GM19035 (cell line): ENCODE data around the gene CASK.

Experiments used
- ATAC-seq: cut with Tn5 transposase; IDR thresholded peaks from one replicate; pipeline ENCODE4 v1.9.1; 2021; ENCODE audit not compliant: unreplicated experiment

CASK gene

DNA sequence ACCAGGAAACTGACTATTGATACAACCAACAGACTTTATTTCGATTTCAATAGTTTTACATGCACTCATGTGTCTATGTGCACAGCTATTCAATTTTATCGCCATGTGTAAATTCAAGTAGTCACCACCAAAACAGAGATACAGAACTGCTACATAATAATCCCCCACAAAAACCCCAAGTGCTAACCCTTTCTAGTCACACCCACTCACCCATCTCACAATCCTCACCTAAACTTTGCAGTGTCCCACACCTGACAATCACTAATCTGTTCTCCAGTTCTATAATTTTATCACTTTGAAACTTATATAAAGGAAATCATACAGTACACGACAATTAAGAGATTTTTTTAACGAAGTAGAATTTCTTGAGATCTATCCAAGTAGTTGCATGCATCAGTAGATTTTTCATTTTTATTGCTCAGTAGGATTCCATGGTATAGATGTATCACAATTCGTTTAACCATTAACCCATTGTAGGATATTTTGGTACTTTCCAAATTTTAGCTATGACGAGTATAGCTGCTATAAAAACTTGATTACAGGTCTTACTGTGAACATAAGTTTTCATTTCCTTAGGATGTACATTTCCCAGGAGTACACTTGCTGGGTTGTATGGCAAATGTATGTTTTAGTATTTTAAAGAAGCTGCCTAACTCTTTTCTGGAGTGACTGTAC is 85.9 kb downstream of the CASK start:
- ATAC-seq: no peak

DNA sequence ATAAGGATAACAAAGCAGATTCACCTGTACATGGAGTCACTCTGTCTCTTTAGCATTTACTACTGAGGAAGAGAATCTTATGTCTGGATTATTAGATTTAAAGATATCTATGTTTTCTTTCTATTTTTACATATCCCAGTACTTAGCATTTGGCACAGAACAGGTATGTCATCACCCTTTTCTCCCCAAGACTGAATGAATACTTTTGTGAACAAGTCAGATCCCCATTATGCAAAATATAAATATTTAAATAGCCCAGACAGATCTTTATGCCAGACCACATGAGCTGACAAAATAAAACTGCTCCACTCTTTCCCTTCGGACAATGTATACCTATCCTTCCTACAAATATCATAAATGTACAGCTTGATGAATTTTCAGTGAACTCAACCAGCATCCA is 94.5 kb downstream of the CASK start:
- ATAC-seq: no peak

GRCh38 chrX:41827886-41828285 is 95.5 kb downstream of the CASK start:
- no peak for ATAC-seq

DNA sequence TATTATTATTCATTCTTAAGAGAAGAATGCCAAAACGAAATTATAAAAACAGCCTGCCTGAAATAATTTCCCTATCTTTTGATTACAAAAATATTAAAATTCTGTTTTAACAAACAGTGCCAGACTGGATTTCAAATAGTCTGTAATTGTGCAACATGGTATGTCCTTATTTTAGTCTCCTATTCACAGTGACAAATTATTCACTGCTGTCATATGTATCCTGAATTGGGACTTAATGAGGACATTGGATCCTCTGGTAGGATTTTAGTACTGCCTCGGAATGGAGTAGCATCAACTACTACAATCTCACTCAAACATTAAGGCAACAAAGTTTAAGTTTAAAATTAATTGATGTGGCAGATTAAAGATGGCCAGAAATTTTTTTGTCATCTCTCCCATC is 97.6 kb downstream of the CASK start:
- no peak for ATAC-seq

- ATAC-seq: no peak
Observed at GRCh38 chrX:41824551-41824950, 98.8 kb downstream of the CASK start.

GRCh38 chrX:41823402-41823801 is 100.0 kb downstream of the CASK start:
- no peak for ATAC-seq

- ATAC-seq: no peak
Observed at GRCh38 chrX:41822892-41823291, 100.5 kb downstream of the CASK start.

DNA sequence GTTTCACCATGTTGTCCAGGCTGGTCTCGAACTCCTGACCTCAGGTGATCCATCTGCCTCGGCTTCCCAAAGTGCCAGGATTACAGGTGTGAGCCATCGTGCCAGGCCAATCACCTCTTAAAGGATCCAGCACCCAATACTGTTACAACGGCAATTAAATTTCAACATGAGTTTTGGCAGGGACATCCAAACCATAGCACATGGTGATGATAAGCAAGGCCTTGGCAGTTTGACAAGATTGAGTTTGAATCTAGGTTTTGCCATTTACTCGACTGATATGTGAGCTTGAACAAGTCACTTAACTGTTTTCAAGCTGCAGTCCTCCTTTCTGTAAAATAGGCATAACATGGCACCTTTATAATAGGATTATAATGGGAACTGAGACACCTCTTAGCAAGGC is 115.3 kb downstream of the CASK start:
- ATAC-seq: no peak

DNA sequence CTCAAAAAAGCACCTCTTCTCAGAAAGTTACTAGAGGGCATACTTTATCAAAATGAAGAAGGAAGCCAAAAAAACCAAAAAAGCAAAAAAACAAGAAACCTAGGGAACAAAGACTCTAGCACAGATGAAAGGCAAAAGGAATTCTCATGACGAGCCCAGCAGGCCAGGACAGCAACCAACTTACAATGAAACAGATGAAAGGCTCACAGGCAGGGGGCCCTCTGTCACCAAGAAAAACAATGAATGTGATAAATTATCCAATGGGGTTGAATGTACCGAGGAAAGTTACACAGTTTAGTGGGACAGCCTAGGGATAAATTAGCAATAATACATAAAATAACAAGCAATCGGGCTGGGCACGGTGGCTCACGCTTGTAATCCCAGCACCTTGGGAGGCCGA is 120.4 kb downstream of the CASK start:
- no peak for ATAC-seq

DNA sequence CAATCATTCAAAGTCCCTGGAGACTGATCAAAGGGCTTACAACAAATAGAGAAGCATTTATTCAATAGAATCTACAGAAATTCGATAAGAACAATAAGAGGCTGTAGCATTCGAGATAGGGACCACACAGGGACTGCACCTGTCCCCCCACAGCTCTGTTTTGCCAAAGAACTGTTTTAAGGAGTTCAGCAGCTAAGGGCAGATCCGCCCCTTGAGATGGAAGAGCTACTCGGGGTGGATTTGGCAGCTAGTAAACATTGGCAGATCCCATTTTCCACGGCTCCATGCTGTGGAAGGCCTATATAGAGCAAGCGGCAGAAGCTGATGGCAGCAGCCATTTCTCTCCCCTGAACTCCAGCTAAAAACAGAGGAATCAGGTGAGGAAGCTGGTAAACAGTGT is 123.7 kb downstream of the CASK start:
- no peak for ATAC-seq

GRCh38 chrX:41796577-41796976 is 126.8 kb downstream of the CASK start:
- no peak for ATAC-seq

DNA sequence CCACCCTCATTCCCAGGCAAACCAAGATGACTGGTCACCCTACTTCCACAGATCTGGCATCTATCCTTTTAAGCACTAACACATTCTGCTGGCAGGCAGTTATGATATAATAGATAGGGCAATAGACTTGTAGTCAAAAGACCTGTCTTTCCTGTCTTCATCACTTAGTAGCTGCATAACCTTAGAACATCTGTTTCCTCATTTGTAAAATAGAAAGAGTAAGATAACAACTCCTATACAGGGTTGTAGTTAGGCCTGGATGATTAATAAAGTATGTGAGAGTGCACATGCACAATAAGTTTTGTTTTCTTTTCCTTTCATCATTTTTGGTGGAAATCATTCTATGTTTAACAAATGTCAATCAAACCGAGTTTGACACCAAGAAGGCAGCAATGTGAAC is 127.3 kb downstream of the CASK start:
- ATAC-seq: no peak

DNA sequence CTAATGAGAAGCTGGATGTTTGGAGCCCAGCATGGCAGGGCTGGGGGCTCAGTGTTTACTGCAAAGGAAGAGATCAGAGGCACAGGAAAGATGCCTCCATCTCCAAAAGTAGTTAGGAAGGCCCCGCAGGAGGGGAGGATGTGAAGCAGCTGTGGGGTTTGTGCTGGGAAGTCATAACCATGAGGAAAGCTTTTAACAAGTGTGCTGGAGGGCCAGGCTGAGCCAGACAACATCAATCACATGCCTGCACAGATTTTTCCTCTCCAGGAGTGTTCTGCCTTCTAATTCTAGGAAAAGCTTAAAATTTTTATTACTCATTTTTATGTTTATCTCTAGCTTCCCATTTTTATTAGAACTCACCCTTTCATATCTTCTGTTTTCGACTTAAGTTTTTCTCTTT is 134.0 kb downstream of the CASK start:
- ATAC-seq: no peak

GRCh38 chrX:41785685-41786084 is 137.7 kb downstream of the CASK start:
- ATAC-seq: no peak

GRCh38 chrX:41781500-41781899 is 141.9 kb downstream of the CASK start:
- ATAC-seq: no peak

DNA sequence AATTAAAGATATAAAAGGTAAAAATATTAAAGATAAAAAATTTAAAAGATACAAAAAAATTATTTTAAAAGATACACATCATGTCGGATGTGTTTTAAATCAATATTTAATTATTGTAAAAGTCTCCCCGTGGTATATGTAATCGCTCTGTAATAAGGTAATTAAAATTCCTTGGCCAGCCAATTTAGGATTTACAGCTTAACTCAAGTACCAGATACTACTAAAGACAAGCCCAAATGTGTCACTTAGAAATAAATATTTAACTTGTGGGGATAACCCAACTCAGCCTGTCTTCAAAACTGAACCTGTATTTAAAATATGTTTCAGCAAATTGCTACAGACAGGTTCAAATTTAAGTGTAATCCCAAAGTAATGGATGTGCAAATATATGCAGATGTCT is 143.4 kb downstream of the CASK start:
- ATAC-seq: no peak

- no peak for ATAC-seq
Observed at GRCh38 chrX:41779030-41779564, 144.3 kb downstream of the CASK start.

- ATAC-seq: no peak
Observed at GRCh38 chrX:41761702-41762101, 161.7 kb downstream of the CASK start.

GRCh38 chrX:41761169-41761568 is 162.2 kb downstream of the CASK start:
- no peak for ATAC-seq

GRCh38 chrX:41759817-41760216 is 163.5 kb downstream of the CASK start:
- no peak for ATAC-seq

- no peak for ATAC-seq
Observed at GRCh38 chrX:41758401-41758800, 165.0 kb downstream of the CASK start.

DNA sequence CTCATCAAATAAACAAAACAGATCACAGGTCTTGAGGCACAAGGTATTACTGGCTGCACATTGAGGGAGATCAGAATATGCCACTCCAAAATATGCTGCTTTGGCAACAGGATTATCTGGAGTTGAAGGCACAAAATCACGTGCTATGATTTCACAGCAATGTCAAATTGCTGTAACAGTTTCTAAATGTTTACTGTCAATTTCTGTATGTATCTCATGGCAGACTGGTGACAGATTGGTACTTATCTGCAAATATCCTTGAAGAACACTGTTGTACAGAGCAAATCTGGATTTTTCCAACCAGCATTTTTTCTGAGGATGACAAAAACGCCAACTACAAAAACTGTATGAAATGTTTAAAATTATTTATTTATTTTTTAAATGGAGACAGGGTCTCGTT is 172.6 kb downstream of the CASK start:
- no peak for ATAC-seq

DNA sequence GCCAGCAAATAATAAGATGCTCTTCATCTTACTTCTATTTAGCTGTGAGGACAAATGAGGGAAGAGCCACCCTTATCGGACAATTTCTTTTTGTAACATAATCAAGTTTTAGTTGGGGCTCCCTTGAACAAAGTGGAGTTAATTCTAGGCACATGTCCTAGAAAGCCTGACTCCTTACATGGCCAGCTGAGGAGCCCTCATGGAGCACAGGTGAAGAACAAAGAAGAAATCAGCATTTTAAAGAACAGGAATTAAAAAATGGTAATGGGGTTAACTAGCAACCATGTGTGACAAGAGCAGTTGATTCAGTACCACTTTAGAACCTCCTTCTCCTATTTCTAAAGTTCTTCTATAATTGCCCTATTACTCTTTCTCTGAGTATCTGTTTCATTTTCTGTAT is 183.5 kb downstream of the CASK start:
- ATAC-seq: no peak
